GM20000 (cell line): ENCODE data around the gene ABTB1.

Experiments used
- DNase-seq: peaks from one replicate; pipeline ENCODE4 v3.0.0; 2012; ENCODE audit warnings: low spot score
- TF ChIP-seq, protein P1 (sequence below): IDR thresholded peaks from 2 replicates; pipeline ENCODE4 v1.5.1; 2012; ENCODE audit warnings: mild to moderate bottlenecking, control low read depth; ENCODE audit errors: extremely low read depth, missing control alignments

The ABTB1 gene

DNA sequence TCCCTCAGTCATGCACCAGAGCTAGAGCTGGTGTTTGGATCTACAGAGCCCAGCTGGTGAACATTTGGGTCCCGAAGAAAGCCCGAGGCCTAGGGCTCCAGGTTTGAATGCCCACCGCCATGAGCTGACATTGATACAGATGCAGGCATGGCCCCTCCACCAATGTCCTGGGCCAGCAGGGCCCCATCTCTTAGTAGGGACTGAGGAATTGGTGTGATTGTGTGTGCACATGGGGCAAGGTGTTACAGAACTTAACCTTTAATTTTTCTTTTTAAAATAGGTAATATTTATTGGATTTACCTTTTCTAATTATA lies 32.8 kb upstream of the ABTB1 start:
- TF ChIP-seq, protein P1, sequence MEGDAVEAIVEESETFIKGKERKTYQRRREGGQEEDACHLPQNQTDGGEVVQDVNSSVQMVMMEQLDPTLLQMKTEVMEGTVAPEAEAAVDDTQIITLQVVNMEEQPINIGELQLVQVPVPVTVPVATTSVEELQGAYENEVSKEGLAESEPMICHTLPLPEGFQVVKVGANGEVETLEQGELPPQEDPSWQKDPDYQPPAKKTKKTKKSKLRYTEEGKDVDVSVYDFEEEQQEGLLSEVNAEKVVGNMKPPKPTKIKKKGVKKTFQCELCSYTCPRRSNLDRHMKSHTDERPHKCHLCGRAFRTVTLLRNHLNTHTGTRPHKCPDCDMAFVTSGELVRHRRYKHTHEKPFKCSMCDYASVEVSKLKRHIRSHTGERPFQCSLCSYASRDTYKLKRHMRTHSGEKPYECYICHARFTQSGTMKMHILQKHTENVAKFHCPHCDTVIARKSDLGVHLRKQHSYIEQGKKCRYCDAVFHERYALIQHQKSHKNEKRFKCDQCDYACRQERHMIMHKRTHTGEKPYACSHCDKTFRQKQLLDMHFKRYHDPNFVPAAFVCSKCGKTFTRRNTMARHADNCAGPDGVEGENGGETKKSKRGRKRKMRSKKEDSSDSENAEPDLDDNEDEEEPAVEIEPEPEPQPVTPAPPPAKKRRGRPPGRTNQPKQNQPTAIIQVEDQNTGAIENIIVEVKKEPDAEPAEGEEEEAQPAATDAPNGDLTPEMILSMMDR: no peak
- DNase-seq: no peak

DNA sequence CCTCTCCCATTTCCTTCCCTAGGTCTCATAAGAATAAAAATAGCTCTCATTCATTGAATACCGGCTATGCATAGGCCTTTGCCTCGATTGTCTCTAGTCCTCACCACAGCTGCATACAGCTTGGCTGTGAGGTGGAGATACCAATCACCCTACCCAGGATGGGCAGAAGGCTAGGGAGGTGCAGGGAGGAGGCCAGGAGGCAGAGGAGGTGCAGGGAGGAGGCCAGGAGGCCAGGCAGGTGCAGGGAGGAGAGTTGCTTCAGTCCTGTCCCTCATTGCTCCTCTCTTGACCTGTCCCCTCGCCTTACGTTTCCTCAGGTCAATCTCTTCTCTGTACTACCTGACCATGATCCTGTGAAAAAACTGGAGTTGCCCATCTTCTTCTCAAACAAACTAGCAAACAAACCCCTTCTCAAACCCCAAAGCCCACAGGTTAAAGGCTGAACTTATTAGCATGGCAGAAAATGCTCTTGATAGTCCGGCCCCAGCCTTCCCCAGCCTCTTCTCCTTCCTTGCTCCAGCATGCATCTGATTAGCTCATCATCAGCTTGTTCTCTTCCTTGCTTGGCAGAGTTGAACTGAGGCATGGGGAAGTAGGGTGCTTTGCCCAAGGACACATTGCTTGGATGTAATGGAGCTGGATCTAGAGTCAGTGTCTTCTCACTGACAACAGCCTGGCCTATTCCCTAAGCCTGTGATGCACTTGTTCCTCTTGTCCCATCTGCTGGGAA lies 27.9 kb upstream of the ABTB1 start:
- TF ChIP-seq, protein P1: no peak
- DNase-seq: no peak

DNA sequence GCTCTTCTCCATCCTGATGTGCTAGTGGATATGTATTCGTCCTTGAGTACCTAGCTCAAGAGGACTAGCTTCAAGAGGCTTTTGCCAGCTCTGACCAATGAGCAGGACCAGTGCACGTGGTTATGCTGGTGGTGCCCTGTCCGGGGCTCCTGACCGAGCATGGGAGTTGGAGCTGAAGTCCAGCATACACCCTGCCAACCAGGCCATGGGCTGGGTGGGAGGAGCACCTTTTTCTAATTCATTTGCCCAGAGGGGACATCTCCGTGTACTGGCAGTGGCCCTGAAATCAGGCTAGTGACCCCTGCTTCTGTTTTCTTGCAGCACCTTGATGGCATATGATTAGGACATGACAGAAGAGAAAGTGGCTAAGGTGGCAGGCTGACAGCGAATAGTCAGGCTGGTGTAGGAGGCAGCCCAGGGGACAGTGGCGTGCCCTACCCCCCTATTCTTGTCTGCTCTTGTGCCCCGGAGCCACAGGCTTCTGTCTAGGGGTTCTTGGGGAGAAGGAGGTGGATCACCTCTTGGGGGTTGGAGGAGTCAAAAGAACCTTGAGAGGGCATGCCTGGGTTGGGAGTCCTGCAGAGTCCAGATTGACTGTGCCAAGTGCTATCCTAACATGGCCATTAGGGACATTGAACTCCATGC lies 27.3 kb upstream of the ABTB1 start:
- DNase-seq: no peak
- TF ChIP-seq, protein P1: no peak

DNA sequence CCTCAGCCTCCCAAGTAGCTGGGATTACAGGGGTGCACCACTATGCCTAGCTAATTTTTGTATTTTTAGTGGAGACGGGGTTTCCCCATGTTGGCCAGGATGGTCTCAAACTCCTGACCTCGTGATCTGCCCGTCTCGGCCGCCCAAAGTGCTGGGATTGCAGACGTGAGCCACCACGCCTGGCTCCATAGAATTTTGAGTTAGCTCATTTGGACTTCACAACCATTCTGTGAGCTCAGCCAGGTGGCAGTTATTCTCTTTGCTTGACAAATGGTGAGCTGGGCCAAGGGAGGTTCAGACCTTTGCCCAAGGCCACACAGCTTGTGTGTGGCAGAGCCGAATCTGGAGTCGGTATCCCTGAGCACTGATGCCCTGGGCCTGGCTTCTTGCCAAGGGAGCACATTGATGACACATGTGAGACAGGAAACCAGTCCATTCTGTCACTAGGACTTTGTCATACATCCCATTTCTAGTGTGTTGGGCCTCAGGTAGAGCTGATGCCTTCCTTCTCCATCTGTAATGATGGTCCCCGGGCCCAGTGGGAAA lies 26.2 kb upstream of the ABTB1 start:
- DNase-seq: no peak
- TF ChIP-seq, protein P1: no peak

DNA sequence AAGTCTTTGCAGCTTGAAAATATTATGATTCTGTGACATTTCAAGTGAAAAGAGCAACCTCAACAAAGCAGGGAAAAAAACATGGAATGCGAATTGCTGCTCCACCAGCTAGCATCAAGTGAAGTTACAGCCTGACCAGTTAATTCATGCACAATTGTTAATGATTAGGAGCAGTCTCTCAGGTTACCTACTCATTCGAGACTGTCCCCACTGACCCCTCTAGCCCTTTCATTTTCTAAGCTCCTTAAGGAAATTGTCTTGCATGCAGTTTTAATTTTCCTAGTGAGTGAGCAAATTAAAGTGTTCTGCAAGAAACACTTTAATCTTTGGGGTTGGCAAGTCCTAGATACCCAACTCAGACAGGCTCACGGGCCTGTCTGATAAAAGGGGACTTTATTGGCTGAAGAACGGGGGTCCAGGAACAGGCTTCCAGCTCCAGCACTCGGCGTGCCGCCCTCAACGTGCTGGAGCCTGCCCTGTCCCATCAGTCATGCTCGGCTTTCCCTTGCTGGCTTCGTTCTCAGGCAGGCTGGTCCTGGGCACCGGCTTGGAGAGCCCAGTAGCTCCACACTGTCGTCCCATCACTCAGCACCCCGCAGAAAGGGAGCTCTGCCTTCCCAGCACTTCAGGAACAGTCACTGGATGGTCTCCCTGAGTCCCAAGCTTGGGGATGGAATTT lies 25.4 kb upstream of the ABTB1 start:
- no peak for DNase-seq

DNA sequence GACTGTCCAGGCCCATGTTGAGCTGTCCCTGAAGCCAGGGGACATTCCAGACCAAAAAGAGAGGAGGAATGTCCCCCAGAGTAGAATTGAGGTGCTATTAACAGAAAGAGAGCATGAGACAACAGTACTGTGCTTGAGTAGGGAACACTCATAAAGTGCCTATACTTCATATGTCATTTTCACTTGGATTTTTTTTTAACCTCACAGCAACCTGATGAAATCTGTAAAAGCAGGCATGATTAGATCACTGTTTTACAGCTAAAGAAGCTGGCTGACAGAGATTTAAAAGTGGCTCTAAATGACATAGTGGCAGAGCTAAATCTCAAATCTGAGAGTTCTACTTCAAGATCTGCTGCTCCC lies 24.9 kb upstream of the ABTB1 start:
- DNase-seq: no peak
- TF ChIP-seq, protein P1: no peak

More for the DNA sequence above, 25.4 kb upstream of the ABTB1 start:
- TF ChIP-seq, protein P1: no peak

DNA sequence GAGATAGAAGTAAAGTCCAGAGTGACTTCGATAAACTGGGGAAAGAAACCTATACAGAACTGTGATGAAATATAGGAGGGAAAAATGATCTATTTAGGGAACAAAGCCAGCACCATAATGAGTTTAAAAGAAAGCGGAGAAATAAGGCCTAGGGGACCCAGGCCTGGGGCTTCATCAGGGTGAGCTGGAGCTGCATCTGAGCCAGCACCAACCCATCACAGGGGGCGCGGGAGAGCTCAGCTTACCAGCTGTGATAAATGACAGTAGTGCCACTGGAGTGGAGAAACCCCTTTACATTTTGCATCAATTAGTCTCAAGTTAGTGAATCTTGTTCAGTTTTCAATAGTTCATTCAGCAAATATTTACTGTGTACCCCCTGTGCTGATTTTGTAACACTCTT lies 22.5 kb upstream of the ABTB1 start:
- TF ChIP-seq, protein P1: no peak
- DNase-seq: no peak
